Loucy (cell line): Measurements from ENCODE around the gene GASK1A.

ENCODE experiments used
- H2AFZ ChIP-seq: fragments of 200-600 bp; sonication (generic); 2 replicates; pipeline ENCODE4 v1.6.0; 2016; ENCODE audit warnings: antibody characterized with exemption, mild to moderate bottlenecking, low read length, moderate library complexity
- H3F3A ChIP-seq: fragments of 200-600 bp; 2 replicates; pipeline ENCODE4 v1.6.0; 2016; ENCODE audit warnings: antibody characterized with exemption, low read depth, mild to moderate bottlenecking
- H3K27me3 ChIP-seq: fragments of 200-600 bp; sonication (generic); 2 replicates; pipeline ENCODE4 v1.6.1; 2014; ENCODE audit warnings: low read length, mild to moderate bottlenecking; ENCODE audit not compliant: insufficient read depth, poor library complexity, severe bottlenecking
- H3K36me3 ChIP-seq: fragments of 200-600 bp; sonication (generic); 2 replicates; pipeline ENCODE4 v1.6.1; 2016; ENCODE audit warnings: low read length; ENCODE audit not compliant: insufficient read depth
- H3K4me1 ChIP-seq: fragments of 200-600 bp; sonication (generic); 2 replicates; pipeline ENCODE4 v1.5.1; 2014; ENCODE audit warnings: low read length, mild to moderate bottlenecking; ENCODE audit not compliant: insufficient read depth, poor library complexity, severe bottlenecking
- H3K4me2 ChIP-seq: fragments of 200-600 bp; sonication (generic); 2 replicates; pipeline ENCODE4 v1.6.0; 2014; ENCODE audit warnings: antibody characterized with exemption, low read length, low read depth, mild to moderate bottlenecking; ENCODE audit not compliant: poor library complexity, severe bottlenecking
- H3K4me3 ChIP-seq: fragments of 200-600 bp; sonication (generic); 2 replicates; pipeline ENCODE4 v1.5.1; 2014; ENCODE audit warnings: low read length, mild to moderate bottlenecking, mixed read lengths; ENCODE audit not compliant: poor library complexity, severe bottlenecking
- H3K79me2 ChIP-seq: fragments of 200-600 bp; sonication (generic); 2 replicates; pipeline ENCODE4 v1.6.1; 2014; ENCODE audit warnings: low read length; ENCODE audit not compliant: insufficient read depth
- H3K9ac ChIP-seq: fragments of 200-600 bp; sonication (generic); 2 replicates; pipeline ENCODE4 v1.6.0; 2014; ENCODE audit warnings: mild to moderate bottlenecking, low read depth, low read length, moderate library complexity; ENCODE audit not compliant: poor library complexity, severe bottlenecking
- H3K9me2 ChIP-seq: fragments of 200-600 bp; sonication (generic); replicated peaks from 2 replicates; pipeline ENCODE4 v1.6.1; 2016; ENCODE audit warnings: low read depth, low read length, mixed read lengths
- H3K9me3 ChIP-seq: fragments of 200-600 bp; sonication (generic); 2 replicates; pipeline ENCODE4 v1.6.1; 2014; ENCODE audit warnings: mild to moderate bottlenecking, antibody characterized with exemption, low read length, low read depth; ENCODE audit not compliant: insufficient read depth
- H4K20me1 ChIP-seq: fragments of 200-600 bp; sonication (generic); 2 replicates; pipeline ENCODE4 v1.6.0; 2014; ENCODE audit warnings: antibody characterized with exemption, low read length, mild to moderate bottlenecking; ENCODE audit not compliant: insufficient read depth, poor library complexity, severe bottlenecking
- CTCF ChIP-seq: fragments of 200-600 bp; sonication (generic); conservative IDR thresholded peaks from 2 replicates; pipeline ENCODE4 v1.5.1; 2014; ENCODE audit warnings: mild to moderate bottlenecking, antibody characterized with exemption, low read length
- EZH2phosphoT487 ChIP-seq: fragments of 200-600 bp; IDR thresholded peaks from 2 replicates; pipeline ENCODE4 v1.6.1; 2018; ENCODE audit warnings: antibody characterized with exemption, mild to moderate bottlenecking, moderate library complexity, borderline replicate concordance

GASK1A gene

GRCh38 chr3:43071313-43071893, 92.3 kb downstream of the GASK1A start:
- no peak for TF ChIP-seq EZH2phosphoT487
- peak; percentile 91 for TF ChIP-seq CTCF
- H3K9me2 ChIP-seq, result no peaks in the 10 kb centered on the region
- H3K36me3 ChIP-seq, result no peaks in the 10 kb centered on the region
- H2AFZ ChIP-seq, result no peak overlapping the region
- H3K4me2 ChIP-seq, result no peak overlapping the region
- no peaks in the 10 kb centered on the region for H4K20me1 ChIP-seq
- H3F3A ChIP-seq, result no peaks in the 10 kb centered on the region
- H3K4me1 ChIP-seq, result no peaks in the 10 kb centered on the region
- H3K79me2 ChIP-seq, result no peaks in the 10 kb centered on the region
- H3K9ac ChIP-seq, result no peak overlapping the region
- H3K4me3 ChIP-seq, result no peak overlapping the region
- H3K9me3 ChIP-seq, result no peaks in the 10 kb centered on the region
- no peaks in the 10 kb centered on the region for H3K27me3 ChIP-seq

- no peak overlapping the region for H3K4me2 ChIP-seq
- H4K20me1 ChIP-seq, result no peaks in the 10 kb centered on the region
- no peak overlapping the region for H3K9ac ChIP-seq
- no peak overlapping the region for H3K4me3 ChIP-seq
- H3K27me3 ChIP-seq, result no peaks in the 10 kb centered on the region
- TF ChIP-seq CTCF (no peak), EZH2phosphoT487 (no peak)
- H3K4me1 ChIP-seq, result no peaks in the 10 kb centered on the region
- H3K36me3 ChIP-seq, result no peaks in the 10 kb centered on the region
- H3K79me2 ChIP-seq, result no peaks in the 10 kb centered on the region
- H3K9me3 ChIP-seq, result no peaks in the 10 kb centered on the region
- H3K9me2 ChIP-seq, result no peaks in the 10 kb centered on the region
- no peaks in the 10 kb centered on the region for H3F3A ChIP-seq
- H2AFZ ChIP-seq, result no peak overlapping the region
These were observed 93.2 kb downstream of the GASK1A start for GRCh38 chr3:43072361-43072760.

- Histone ChIP-seq H3K4me1 (no peaks in the 10 kb centered on the region), H3K9me2 (no peaks in the 10 kb centered on the region), H3K4me2 (no peak overlapping the region), H3K9me3 (no peaks in the 10 kb centered on the region), H3K9ac (no peak overlapping the region), H3F3A (no peaks in the 10 kb centered on the region), H3K79me2 (no peaks in the 10 kb centered on the region), H2AFZ (no peak overlapping the region), H3K27me3 (no peaks in the 10 kb centered on the region), H3K4me3 (no peak overlapping the region), H4K20me1 (no peaks in the 10 kb centered on the region), H3K36me3 (no peaks in the 10 kb centered on the region; the same call in 1 of the 2 replicates)
- TF ChIP-seq EZH2phosphoT487, result no peak
These were observed 94.2 kb downstream of the GASK1A start for GRCh38 chr3:43073116-43073835.
